Trophoblast cell (in vitro differentiated cells and primary cell): ENCODE data around the gene CDA.
"Not testable (repeated sequence)": the region's sequence is repeated elsewhere in the genome, so short reads cannot be mapped to it uniquely, and the experiment has no call there.

Experiments used
- DNase-seq, 2 donors: peaks; one replicate each; pipeline ENCODE4 v3.0.0-alpha.2; 2016
- H2AFZ ChIP-seq: 2 replicates; pipeline ENCODE4 v1.6.1; 2013; ENCODE audit warnings: low read length, moderate library complexity, mild to moderate bottlenecking; ENCODE audit not compliant: insufficient read depth, poor library complexity
- H2AK5ac ChIP-seq: 2 replicates; pipeline ENCODE4 v1.6.1; 2013; ENCODE audit warnings: mild to moderate bottlenecking, low read length
- H2BK120ac ChIP-seq: 2 replicates; pipeline ENCODE4 v1.6.1; 2013; ENCODE audit warnings: low read length, mild to moderate bottlenecking, moderate library complexity; ENCODE audit not compliant: insufficient read depth, poor library complexity
- H2BK12ac ChIP-seq: 2 replicates; pipeline ENCODE4 v1.6.1; 2013; ENCODE audit warnings: mild to moderate bottlenecking, low read length, moderate library complexity
- H2BK5ac ChIP-seq: 2 replicates; pipeline ENCODE4 v1.6.1; 2013; ENCODE audit warnings: low read length, low read depth, moderate library complexity, mild to moderate bottlenecking; ENCODE audit not compliant: poor library complexity
- H3K14ac ChIP-seq: 2 replicates; pipeline ENCODE4 v1.6.1; 2013; ENCODE audit warnings: mild to moderate bottlenecking, low read length
- H3K18ac ChIP-seq: 2 replicates; pipeline ENCODE4 v1.6.1; 2013; ENCODE audit warnings: mild to moderate bottlenecking, low read length
- H3K23ac ChIP-seq: 2 replicates; pipeline ENCODE4 v1.6.1; 2013; ENCODE audit warnings: low read length
- H3K27ac ChIP-seq: 2 replicates; pipeline ENCODE4 v1.5.1; 2013; ENCODE audit warnings: low read depth, mild to moderate bottlenecking, inconsistent platforms, low read length, moderate library complexity
- H3K27me3 ChIP-seq: 2 replicates; pipeline ENCODE4 v1.6.1; 2013; ENCODE audit warnings: inconsistent platforms, mild to moderate bottlenecking, low read length, moderate library complexity; ENCODE audit not compliant: insufficient read depth
- H3K36me3 ChIP-seq, 2 experiments: 1 replicate in 1 of 2; 2 replicates in 1 of 2; pipeline ENCODE4 v1.6.1; 2013; ENCODE audit warnings: low read length in 2 of 2, mild to moderate bottlenecking in 2 of 2, moderate library complexity in 1 of 2; ENCODE audit not compliant: insufficient read depth in 2 of 2, control insufficient read depth in 1 of 2
- H3K4ac ChIP-seq: 2 replicates; pipeline ENCODE4 v1.6.1; 2013; ENCODE audit warnings: low read depth, mild to moderate bottlenecking, low read length, moderate library complexity
- H3K4me1 ChIP-seq, 2 experiments: 1 replicate in 1 of 2; 2 replicates in 1 of 2; pipeline ENCODE4 v1.6.1; 2013; ENCODE audit warnings: low read length in 2 of 2, mild to moderate bottlenecking in 2 of 2, moderate library complexity in 1 of 2; ENCODE audit not compliant: insufficient read depth in 2 of 2, control insufficient read depth in 1 of 2
- H3K4me2 ChIP-seq: 2 replicates; pipeline ENCODE4 v1.6.1; 2013; ENCODE audit warnings: inconsistent platforms, mild to moderate bottlenecking, low read length, moderate library complexity
- H3K4me3 ChIP-seq: 2 replicates; pipeline ENCODE4 v1.5.1; 2013; ENCODE audit warnings: mild to moderate bottlenecking, low read depth, low read length, inconsistent platforms
- H3K79me1 ChIP-seq: one replicate; pipeline ENCODE4 v1.6.1; 2013; ENCODE audit warnings: low read length
- H3K79me2 ChIP-seq: 2 replicates; pipeline ENCODE4 v1.6.1; 2013; ENCODE audit warnings: low read length, mild to moderate bottlenecking; ENCODE audit not compliant: control insufficient read depth, insufficient read depth, poor library complexity
- H3K9ac ChIP-seq: 2 replicates; pipeline ENCODE4 v1.6.1; 2013; ENCODE audit warnings: mild to moderate bottlenecking, low read length
- H3K9me3 ChIP-seq: 2 replicates; pipeline ENCODE4 v1.6.1; 2013; ENCODE audit warnings: low read depth, mild to moderate bottlenecking, control low read depth, inconsistent platforms, low read length; ENCODE audit not compliant: insufficient read depth
- H4K12ac ChIP-seq: 2 replicates; pipeline ENCODE4 v1.6.1; 2013; ENCODE audit warnings: low read depth, mild to moderate bottlenecking, low read length, moderate library complexity
- H4K8ac ChIP-seq: 2 replicates; pipeline ENCODE4 v1.6.1; 2013; ENCODE audit warnings: low read depth, mild to moderate bottlenecking, low read length, moderate library complexity
- H4K91ac ChIP-seq: one replicate; pipeline ENCODE4 v1.6.1; 2013; ENCODE audit warnings: low read depth, mild to moderate bottlenecking, low read length, moderate library complexity
- WGBS: extraction: QIAGEN DNeasy Blood & Tissue Kit; methylation state at CpG from one replicate; pipeline ENCODE4 v1.1.7; 2013; ENCODE audit warnings: missing lambda C conversion rate; ENCODE audit not compliant: insufficient read length, insufficient coverage; ENCODE audit errors: extremely low coverage; 5-methylcytosine and 5-hydroxymethylcytosine counted together

The CDA gene

DNA sequence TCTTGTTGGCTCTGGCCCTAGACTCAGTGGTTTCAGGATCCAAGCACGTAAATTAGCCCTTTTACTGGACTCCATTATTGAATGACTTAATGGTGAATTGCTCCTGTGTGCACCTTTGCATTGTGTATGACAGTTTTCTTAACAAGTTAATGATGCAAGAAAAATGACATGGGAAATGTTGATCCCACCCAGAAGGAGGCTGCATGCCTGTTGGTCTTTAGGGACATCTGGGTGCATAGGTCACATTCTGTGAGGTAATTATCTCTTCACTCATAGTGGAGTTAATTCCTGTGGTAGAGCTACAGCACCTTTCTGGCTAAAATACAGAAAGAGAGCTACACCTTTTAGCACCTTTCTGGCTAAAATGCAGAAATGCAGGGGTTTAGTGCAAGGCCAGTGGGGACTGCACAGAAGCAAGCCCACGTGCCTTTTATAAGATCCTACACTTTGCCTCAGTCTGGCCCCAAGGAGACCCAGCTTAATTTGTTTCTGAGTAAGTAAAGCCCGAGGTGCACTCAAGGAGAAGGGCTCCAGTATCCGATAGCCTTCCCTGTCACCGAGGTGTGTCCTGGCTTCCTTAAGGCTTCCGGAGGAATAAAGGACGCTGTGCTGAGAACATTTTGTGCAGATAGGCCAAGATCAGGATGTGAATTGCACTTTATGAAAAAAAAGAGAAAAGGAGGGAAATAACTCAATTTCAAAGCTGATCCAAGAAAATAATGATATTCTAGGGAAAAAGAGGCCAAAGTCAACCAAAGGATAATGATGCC is 18.1 kb downstream of the CDA start:
- not testable (repeated sequence) for H3K4me2 ChIP-seq, H4K91ac ChIP-seq, H3K9me3 ChIP-seq, H3K9ac ChIP-seq, H4K8ac ChIP-seq, H3K23ac ChIP-seq, H3K79me2 ChIP-seq, H2BK5ac ChIP-seq, H3K4me3 ChIP-seq, H3K18ac ChIP-seq, H2BK120ac ChIP-seq, H2BK12ac ChIP-seq, H3K36me3 ChIP-seq, H3K4me1 ChIP-seq, H3K4ac ChIP-seq, H2AFZ ChIP-seq, H4K12ac ChIP-seq, H3K79me1 ChIP-seq, H2AK5ac ChIP-seq, H3K27ac ChIP-seq, H3K14ac ChIP-seq, H3K27me3 ChIP-seq
- DNase-seq: peak; percentile 58 to 79
- no CpG with 5 or more reads among the region's 7 CpGs for WGBS

DNA sequence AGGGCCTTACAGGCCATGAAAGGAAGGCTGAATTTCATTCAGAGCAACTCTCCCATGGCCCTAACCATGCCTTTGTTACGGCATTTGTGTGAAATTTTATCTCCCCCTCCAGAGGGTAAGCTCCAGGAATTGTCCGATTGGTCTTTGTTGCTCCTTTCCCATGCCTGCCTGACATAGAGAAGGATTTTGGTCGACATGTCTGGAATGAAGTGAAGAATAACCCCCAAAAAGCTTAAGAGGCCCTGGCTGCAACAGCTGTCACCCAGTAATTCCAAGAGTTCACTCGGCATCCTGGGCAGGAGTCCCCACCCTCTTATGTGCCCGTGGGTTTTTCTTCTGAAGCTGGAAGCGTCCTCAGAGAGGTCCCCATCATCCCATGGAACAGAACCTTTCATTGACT is 20.6 kb downstream of the CDA start:
- no peak overlapping the region for H2BK12ac ChIP-seq
- H3K27ac ChIP-seq: no peak overlapping the region
- no peak overlapping the region for H4K8ac ChIP-seq
- H4K12ac ChIP-seq: no peak overlapping the region
- no peak overlapping the region for H2AK5ac ChIP-seq
- H4K91ac ChIP-seq: no peak overlapping the region
- no peak overlapping the region for H3K9ac ChIP-seq
- H3K4ac ChIP-seq: no peak overlapping the region
- H3K9me3 ChIP-seq: no peaks in the 10 kb centered on the region
- H3K23ac ChIP-seq: no peak overlapping the region
- no CpG with 5 or more reads among the region's 6 CpGs for WGBS
- H3K4me3 ChIP-seq: no peak overlapping the region
- no peaks in the 10 kb centered on the region for H3K27me3 ChIP-seq
- H3K14ac ChIP-seq: no peak overlapping the region
- H3K4me1 ChIP-seq: peaks cover 10 to 11% of the 10 kb centered on the region in 2 experiments
- no peak overlapping the region for H2BK120ac ChIP-seq
- DNase-seq: no peak
- no peaks in the 10 kb centered on the region for H3K79me2 ChIP-seq
- H3K36me3 ChIP-seq: no peaks in the 10 kb centered on the region
- peaks cover 2% of the 10 kb centered on the region for H3K79me1 ChIP-seq
- no peak overlapping the region for H3K4me2 ChIP-seq
- H2BK5ac ChIP-seq: no peak overlapping the region
- no peak overlapping the region for H2AFZ ChIP-seq
- H3K18ac ChIP-seq: no peak overlapping the region

DNA sequence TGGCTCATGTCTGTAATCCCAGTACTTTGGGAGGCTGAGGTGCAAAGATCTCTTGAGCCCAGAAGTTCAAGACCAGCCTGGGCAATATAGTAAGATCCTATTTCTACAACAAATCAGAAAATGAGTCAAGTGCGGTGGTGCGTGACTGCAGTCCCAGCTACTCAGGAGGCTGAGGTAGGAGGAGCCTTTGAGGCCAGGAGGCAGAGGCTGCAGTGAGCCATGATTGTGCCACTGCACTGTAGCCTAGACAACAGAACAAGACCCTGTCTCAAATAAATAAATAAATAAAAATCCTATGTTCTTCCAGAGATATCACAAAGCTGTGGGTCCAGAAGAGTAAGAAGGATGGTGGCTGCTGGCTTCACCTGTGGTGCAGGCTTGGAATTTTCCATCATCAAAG is 22.1 kb downstream of the CDA start:
- Histone ChIP-seq H4K8ac (no peak overlapping the region), H3K9me3 (no peaks in the 10 kb centered on the region)

DNA sequence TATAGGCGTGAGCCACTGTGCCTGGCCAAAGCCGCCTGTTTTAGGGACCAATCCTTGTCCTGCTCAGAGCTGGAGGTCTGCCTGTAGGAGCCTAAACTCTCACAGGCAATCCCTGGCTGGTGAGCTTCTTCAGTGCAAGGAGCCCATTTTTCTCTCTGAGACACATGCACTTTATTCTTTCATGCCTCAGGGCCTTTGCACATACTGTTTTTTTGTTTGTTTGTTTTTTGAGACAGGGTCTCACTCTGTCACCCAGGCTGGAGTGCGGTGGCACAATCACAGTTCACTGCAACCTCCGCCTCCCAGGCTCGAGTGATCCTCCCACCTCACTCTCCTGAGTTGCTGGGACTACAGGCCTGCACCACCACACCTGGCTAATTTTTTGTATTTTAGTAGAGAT is 22.8 kb downstream of the CDA start:
- H3K4ac ChIP-seq: no peak overlapping the region
- no peak overlapping the region for H4K12ac ChIP-seq
- no peak overlapping the region for H3K4me2 ChIP-seq
- H2AK5ac ChIP-seq: no peak overlapping the region
- H3K79me2 ChIP-seq: no peaks in the 10 kb centered on the region
- H3K36me3 ChIP-seq: no peaks in the 10 kb centered on the region
- no peak overlapping the region for H2BK5ac ChIP-seq
- H3K27me3 ChIP-seq: no peaks in the 10 kb centered on the region
- no peak overlapping the region for H3K4me3 ChIP-seq
- H4K91ac ChIP-seq: no peak overlapping the region
- no peaks in the 10 kb centered on the region for H3K9me3 ChIP-seq
- H3K79me1 ChIP-seq: peaks cover 2% of the 10 kb centered on the region
- no peak overlapping the region for H3K27ac ChIP-seq
- peak in 1 of 2 donors; percentile 40 for DNase-seq
- H2BK120ac ChIP-seq: no peak overlapping the region
- H3K4me1 ChIP-seq: peaks cover 10 to 11% of the 10 kb centered on the region in 2 experiments
- no peak overlapping the region for H2BK12ac ChIP-seq
- WGBS: no CpG with 5 or more reads among the region's 5 CpGs
- no peak overlapping the region for H3K18ac ChIP-seq
- no peak overlapping the region for H3K14ac ChIP-seq
- H4K8ac ChIP-seq: no peak overlapping the region
- no peak overlapping the region for H3K23ac ChIP-seq
- no peak overlapping the region for H2AFZ ChIP-seq
- H3K9ac ChIP-seq: no peak overlapping the region

More for the DNA sequence above, 22.1 kb downstream of the CDA start:
- H3K27ac ChIP-seq: no peak overlapping the region
- no peak overlapping the region for H2AFZ ChIP-seq
- no peaks in the 10 kb centered on the region for H3K27me3 ChIP-seq
- H4K12ac ChIP-seq: no peak overlapping the region
- no peaks in the 10 kb centered on the region for H3K36me3 ChIP-seq
- no peak overlapping the region for H3K4me3 ChIP-seq
- H3K79me2 ChIP-seq: no peaks in the 10 kb centered on the region
- H4K91ac ChIP-seq: no peak overlapping the region
- H2BK120ac ChIP-seq: no peak overlapping the region
- H3K4me2 ChIP-seq: no peak overlapping the region
- H3K18ac ChIP-seq: no peak overlapping the region
- H3K4ac ChIP-seq: no peak overlapping the region
- no CpG with 5 or more reads among the region's 2 CpGs for WGBS
- H2BK12ac ChIP-seq: no peak overlapping the region
- H2AK5ac ChIP-seq: no peak overlapping the region
- H3K79me1 ChIP-seq: peaks cover 2% of the 10 kb centered on the region
- H3K4me1 ChIP-seq: peaks cover 10 to 11% of the 10 kb centered on the region in 2 experiments
- H3K23ac ChIP-seq: no peak overlapping the region
- no peak overlapping the region for H3K9ac ChIP-seq
- DNase-seq: peak; percentile 79 to 89
- H3K14ac ChIP-seq: no peak overlapping the region
- no peak overlapping the region for H2BK5ac ChIP-seq
